RWPE2 (cell line): Measurements from ENCODE around the gene PPP1R3D.

ENCODE experiments used
- ATAC-seq: fragments of 200-7000 bp; cut with Tn5 transposase; 3 replicates; pipeline ENCODE4 v1.9.1; 2021; ENCODE audit warnings: low read depth
- DNase-seq: peaks from one replicate; pipeline ENCODE4 v3.0.0-alpha.2; 2020; ENCODE audit warnings: low spot score
- H3K27ac ChIP-seq: fragments of 450-650 bp; 2 replicates; pipeline ENCODE4 v1.5.1; 2017; ENCODE audit warnings: mild to moderate bottlenecking; ENCODE audit not compliant: poor library complexity, severe bottlenecking
- H3K27me3 ChIP-seq: fragments of 250-450 bp; sonication (Bioruptor Pico); 2 replicates; pipeline ENCODE4 v1.5.1; 2021; ENCODE audit warnings: mild to moderate bottlenecking, moderate library complexity; ENCODE audit not compliant: insufficient read depth, poor library complexity, severe bottlenecking
- H3K36me3 ChIP-seq: fragments of 250-450 bp; sonication (Bioruptor Pico); 2 replicates; pipeline ENCODE4 v1.5.1; 2020; ENCODE audit warnings: low read depth, mild to moderate bottlenecking, moderate library complexity
- H3K4me1 ChIP-seq: fragments of 250-450 bp; sonication (Bioruptor Pico); 2 replicates; pipeline ENCODE4 v1.5.1; 2021; ENCODE audit warnings: mild to moderate bottlenecking, moderate library complexity; ENCODE audit not compliant: insufficient read depth, poor library complexity, severe bottlenecking
- H3K4me3 ChIP-seq: fragments of 250-450 bp; sonication (Bioruptor Pico); 2 replicates; pipeline ENCODE4 v1.5.1; 2021; ENCODE audit warnings: mild to moderate bottlenecking, moderate library complexity; ENCODE audit not compliant: severe bottlenecking
- H3K9me3 ChIP-seq: fragments of 250-450 bp; sonication (Bioruptor Pico); 2 replicates; pipeline ENCODE4 v1.5.1; 2021; ENCODE audit warnings: mild to moderate bottlenecking, moderate library complexity; ENCODE audit not compliant: severe bottlenecking
- TF ChIP-seq, protein P1 (sequence below): fragments of 450-650 bp; IDR thresholded peaks from one replicate; pipeline ENCODE4 v1.5.1; 2017; ENCODE audit warnings: mild to moderate bottlenecking, moderate library complexity; ENCODE audit not compliant: poor library complexity, severe bottlenecking

PPP1R3D gene

DNA sequence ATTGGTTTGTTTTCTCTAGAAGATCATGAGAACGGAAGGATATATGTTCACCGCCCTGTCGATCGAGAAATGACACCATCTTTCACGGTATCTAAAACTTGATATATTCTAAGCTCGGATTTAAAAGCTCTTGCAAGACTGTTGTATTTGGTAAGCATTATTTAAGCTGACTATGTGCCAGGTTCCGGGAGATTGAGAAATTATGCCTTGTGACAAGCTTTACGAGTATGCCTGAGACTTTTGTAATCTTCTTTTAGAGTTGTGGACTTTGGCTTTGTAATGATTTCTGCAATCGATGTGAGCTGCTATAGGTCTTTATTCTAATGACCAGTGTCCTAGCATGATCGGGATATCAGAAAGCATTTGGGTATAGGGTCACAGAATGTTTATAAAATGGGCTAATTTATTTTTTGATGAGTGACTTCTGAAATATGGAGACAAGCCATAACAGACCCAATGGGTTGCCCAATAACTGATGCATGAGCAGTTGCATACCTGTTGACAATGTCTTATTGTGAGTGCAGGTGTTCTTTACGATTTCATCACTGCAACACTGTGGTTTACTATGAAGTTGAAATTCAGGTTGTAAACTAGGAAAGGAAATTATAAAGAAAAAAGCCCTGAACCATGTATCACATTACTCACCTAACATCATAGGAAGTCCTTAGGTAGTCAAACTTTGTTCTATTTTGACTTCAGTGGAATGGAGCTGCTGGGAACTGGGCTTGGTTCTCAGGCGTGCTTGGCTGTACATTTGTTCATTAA is 32.1 kb upstream of the PPP1R3D start:
- H3K4me1 ChIP-seq: peaks cover 37% of the 10 kb centered on the region
- H3K36me3 ChIP-seq: no peaks in the 10 kb centered on the region; the same call in 1 of the 2 replicates
- ATAC-seq: peak; percentile 90
- H3K9me3 ChIP-seq: no peaks in the 10 kb centered on the region
- H3K27ac ChIP-seq: peak overlapping the region; percentile 90
- TF ChIP-seq, protein P1, sequence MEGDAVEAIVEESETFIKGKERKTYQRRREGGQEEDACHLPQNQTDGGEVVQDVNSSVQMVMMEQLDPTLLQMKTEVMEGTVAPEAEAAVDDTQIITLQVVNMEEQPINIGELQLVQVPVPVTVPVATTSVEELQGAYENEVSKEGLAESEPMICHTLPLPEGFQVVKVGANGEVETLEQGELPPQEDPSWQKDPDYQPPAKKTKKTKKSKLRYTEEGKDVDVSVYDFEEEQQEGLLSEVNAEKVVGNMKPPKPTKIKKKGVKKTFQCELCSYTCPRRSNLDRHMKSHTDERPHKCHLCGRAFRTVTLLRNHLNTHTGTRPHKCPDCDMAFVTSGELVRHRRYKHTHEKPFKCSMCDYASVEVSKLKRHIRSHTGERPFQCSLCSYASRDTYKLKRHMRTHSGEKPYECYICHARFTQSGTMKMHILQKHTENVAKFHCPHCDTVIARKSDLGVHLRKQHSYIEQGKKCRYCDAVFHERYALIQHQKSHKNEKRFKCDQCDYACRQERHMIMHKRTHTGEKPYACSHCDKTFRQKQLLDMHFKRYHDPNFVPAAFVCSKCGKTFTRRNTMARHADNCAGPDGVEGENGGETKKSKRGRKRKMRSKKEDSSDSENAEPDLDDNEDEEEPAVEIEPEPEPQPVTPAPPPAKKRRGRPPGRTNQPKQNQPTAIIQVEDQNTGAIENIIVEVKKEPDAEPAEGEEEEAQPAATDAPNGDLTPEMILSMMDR: no peak
- H3K27me3 ChIP-seq: no peaks in the 10 kb centered on the region
- H3K4me3 ChIP-seq: no peak overlapping the region
- no peak for DNase-seq

DNA sequence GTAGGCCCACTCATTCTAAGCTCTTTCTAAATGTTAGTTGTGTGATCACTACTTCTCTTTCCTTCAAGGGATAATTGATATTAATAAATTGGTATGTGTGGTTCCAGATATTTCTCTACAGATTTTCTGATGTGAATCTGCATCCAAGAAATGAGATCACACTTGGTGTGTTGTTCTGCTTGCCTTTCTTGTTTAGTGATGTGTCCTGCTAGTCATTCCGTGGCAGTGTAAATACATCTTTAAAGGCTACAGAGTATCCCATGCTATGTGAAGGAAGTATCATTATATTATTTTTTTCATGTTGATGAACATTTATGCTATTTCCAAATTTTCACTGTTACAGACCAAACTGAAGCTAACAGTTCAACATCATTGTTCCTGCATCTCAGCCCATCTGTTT is 31.3 kb upstream of the PPP1R3D start:
- H3K36me3 ChIP-seq: no peaks in the 10 kb centered on the region; the same call in 1 of the 2 replicates
- no peaks in the 10 kb centered on the region for H3K27me3 ChIP-seq
- TF ChIP-seq, protein P1: no peak
- H3K4me1 ChIP-seq: peaks cover 37% of the 10 kb centered on the region
- ATAC-seq: no peak
- DNase-seq: no peak
- no peak overlapping the region for H3K4me3 ChIP-seq
- peak overlapping the region; percentile 90 for H3K27ac ChIP-seq
- no peaks in the 10 kb centered on the region for H3K9me3 ChIP-seq

GRCh38 chr20:59966428-59966827 is 26.3 kb upstream of the PPP1R3D start:
- Histone ChIP-seq H3K27me3 (no peaks in the 10 kb centered on the region), H3K27ac (no peak overlapping the region), H3K4me1 (peaks cover 25% of the 10 kb centered on the region), H3K9me3 (no peaks in the 10 kb centered on the region), H3K4me3 (no peak overlapping the region), H3K36me3 (no peaks in the 10 kb centered on the region)
- TF ChIP-seq, protein P1: no peak
- no peak for DNase-seq
- ATAC-seq: no peak

DNA sequence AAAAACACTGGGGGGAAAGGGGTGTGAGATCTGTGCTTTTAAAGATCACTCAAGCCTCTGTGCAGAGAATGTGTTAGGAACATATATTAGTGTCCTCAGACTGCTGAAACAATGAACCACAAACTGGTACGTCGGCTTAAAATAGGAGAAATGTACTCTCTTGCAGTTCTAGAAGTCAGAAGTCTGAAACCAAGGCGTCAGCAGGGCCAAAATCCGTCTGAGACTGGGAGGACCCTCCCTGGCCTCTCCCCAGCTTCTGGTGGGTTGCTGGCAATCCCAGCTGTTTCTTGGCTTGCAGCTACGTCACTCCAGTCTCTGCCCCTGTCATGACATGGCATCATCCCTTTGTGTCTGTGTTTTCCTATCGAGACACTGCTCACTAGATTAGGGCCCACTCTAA is 22.1 kb upstream of the PPP1R3D start:
- DNase-seq (no peak), ATAC-seq (no peak)
- Histone ChIP-seq H3K9me3 (no peaks in the 10 kb centered on the region), H3K4me1 (peaks cover 16% of the 10 kb centered on the region), H3K36me3 (no peaks in the 10 kb centered on the region), H3K27me3 (no peaks in the 10 kb centered on the region), H3K27ac (peak overlapping the region; percentile 24), H3K4me3 (no peak overlapping the region)
- TF ChIP-seq, protein P1: no peak

- H3K27me3 ChIP-seq: no peaks in the 10 kb centered on the region
- peaks cover 16% of the 10 kb centered on the region for H3K4me1 ChIP-seq
- H3K9me3 ChIP-seq: no peaks in the 10 kb centered on the region
- H3K36me3 ChIP-seq: no peaks in the 10 kb centered on the region
- ATAC-seq (peak; percentile 49), DNase-seq (no peak)
- H3K27ac ChIP-seq: peak overlapping the region; percentile 24
- TF ChIP-seq, protein P1: no peak
- no peak overlapping the region for H3K4me3 ChIP-seq
Measured at GRCh38 chr20:59961423-59961822, 21.3 kb upstream of the PPP1R3D start.
